COLO668 (cell line): ENCODE measurements around the gene RBM47.
A peak's percentile ranks its signal among the peaks of the same experiment; 100 is the strongest.
"Not testable (repeated sequence)": the region's sequence is repeated elsewhere in the genome, so short reads cannot be mapped to it uniquely, and the experiment has no call there.

Source experiments
- DNase-seq: peaks from one replicate; lab custom pipeline; 2025; ENCODE audit not compliant: unreplicated experiment; lab: John Stamatoyannopoulos, UW

Gene RBM47

DNA sequence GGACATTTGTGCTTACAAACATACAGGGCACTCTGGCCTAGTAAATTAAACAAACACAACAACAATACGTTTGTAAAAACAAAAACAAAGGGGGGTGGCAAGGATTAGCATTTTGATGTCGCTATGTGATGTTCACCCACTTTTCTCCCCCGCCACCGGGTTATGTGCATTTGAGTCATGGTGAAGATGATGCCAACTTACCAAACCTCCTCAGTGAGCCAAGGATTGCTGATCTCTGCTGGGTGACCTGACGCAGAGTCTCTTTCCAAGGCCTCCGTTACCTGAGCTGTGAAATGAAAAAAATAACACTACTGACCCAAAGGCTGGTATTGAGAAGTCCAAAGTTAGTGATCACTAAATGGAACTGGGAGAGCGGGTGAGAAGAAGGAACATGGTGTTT, 85.4 kb downstream of the RBM47 start:
- DNase-seq = no peak

DNA sequence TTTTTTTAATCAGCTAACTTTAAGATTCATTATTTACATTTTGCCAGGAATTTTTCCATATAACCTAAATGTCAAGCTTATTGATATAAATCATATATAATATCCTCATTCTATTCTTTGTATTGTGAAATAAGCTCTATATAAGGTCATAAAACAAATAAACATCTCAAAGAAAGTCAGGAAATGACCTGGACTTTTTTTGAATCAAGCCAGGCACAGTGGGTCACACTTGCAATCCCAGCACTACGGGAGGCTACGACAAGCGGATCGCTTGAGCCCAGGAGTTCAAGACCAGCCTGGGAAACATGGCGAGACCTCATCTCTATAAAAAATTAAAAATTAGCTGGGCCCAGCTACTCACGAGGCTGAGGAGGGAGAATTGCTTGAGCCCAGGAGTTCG, 88.9 kb downstream of the RBM47 start:
- DNase-seq = no peak

DNA sequence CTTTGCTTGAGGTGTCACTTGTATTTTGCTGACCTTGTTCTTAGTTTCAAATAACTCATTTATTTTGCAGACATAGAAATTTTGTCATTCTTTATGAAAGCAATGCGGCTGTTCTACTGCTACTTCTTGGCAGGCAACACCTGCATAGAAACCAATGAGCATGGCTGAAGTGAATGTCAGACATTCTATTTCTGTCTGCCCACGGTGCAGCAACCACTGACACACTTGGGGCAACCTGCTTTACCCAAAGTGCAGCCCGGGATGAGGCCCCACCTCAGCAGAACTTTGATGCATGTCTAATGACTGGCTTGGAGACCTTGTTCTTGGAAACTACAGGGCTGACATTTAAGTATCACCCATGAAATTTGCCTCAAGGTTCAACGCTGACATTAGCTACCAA, 93.6 kb downstream of the RBM47 start:
- DNase-seq = no peak

DNA sequence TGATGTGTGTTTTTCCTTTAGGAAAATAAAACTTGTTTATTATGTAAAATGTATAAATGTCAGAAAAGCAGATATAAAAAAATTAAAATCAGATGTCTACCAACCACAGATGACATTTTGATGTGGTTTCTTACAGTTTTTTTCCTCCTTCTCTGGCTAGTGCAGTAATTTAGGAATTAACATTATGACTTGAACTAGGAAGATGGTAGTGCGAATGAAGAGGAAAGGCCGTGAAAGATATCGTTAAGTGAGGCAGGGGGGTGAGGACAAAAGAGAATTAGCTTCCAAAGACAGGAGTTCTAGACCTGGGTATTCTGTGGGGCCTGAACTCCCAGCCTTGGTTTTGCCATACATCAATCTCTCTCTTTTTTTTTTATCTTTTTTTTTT, 98.0 kb downstream of the RBM47 start:
- DNase-seq = no peak

DNA sequence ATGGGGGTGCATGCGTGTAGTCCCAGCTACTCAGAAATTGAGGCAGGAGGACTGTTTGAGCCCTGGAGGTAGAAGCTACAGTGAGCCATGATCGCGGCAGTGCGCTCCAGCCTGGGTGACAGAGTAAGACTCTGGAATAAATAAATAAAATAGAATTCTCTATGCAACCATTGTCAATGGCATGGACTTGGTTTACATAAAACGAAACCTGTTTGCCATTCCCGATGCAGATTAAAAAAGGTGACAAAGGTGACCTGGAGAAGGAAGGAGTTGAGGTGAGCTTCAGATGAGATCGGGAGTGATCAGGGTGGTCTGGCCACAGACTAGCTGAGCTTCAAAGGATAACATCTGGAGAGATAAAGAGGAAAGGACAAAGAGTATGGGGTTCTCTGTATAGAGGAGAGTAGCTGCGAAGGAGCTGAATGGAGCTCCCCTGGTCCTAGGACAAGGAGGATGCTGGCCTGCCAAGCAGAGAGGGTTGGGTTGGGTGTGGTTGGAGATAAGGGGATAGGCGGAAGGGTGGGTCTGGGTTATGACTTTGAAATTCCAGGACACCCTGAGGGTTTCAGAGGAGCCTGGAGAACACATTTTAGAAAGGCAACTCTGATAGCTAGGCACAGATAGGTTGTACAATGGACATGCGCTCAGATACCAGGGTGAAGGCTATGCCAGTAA, 98.6 kb downstream of the RBM47 start:
- DNase-seq = no peak

DNA sequence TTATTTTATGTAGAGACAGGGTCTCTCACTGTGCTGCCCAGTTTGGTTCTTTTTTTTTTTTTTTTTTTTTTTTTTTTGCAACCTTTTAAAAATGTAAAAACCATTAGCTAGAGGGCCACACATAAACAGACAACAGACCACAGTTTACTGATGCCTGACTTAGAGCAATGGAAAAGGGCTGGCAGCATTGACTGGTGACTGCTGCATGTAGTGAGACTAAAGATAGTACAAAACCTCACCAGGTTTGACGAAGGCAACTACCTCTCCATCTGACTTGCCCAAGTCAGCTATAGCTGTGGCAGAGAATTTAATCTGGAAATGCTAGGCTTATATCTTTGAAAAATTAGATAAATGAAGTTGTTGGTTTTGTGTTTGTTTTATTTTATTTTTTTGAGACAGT, 102.9 kb downstream of the RBM47 start:
- DNase-seq = no peak

DNA sequence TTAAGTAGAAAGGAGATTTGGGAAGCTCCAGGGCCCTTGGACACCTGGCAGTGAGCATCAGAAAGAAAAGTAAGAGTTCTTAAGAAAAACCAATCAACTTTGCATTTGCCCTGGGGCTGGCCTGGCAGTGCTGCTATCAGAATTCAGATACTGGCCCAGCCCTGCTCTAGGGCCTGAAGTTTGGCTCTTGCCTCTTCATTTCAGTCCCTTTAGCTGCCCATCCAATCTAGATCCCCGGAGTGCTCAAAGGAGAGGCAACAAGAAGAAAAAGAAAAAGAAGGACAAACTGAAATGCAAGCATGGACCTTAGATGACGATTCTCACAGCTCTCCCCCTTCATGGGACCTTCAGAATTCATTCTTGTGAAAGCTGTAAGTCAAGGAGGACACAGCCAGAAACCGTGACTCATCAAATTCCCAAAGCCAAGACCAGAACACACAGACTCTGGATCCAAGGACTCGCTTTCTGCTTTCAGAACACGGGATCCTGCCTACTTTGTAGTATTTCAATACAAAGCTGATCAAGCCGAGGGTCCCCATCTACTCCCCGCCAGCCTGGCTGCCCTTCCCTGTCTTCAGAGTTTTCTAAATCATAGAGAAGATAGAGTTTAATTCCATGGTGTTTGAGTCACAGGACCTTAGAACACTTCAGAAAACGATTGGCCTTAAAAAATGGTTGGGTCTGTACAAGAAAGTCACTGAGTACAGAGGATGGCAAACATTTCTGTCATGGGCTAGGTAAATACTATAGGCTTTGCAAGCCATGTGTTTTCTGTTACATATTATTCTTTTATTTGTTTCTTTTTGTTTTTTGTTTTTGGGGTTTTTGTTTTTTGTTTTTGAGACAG, 103.7 kb downstream of the RBM47 start:
- no peak for DNase-seq

DNA sequence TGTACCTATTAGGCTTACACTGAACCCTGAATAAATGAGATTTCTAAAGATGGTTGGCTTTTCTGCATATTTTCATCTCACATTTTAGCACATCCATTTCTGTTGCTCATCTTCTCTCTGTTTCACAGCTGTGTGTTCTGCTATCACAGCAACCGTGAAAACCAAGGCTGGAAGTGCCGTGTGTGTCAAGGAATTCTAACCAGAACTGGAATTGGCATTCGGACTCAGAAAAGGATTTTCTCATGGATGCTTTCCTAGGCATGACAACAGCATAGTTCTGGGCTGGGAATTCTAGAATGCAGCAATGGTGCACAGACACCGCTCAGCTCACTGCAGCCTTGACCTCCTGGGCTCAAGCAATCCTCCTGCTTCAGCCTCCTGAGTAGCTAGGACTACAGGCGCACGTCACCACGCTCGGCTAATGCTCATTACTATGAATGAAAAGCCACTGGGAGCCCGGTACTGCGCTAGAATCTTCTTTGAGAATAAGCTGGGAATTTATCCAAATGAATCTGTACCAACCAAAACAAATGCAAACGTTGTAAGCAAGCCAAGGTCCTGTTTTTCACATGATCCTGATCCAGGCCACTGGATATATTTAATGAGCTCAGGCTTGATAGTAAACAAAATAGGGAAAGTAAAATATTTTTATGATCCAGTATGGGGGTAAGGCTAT, 105.2 kb downstream of the RBM47 start:
- DNase-seq = no peak

DNA sequence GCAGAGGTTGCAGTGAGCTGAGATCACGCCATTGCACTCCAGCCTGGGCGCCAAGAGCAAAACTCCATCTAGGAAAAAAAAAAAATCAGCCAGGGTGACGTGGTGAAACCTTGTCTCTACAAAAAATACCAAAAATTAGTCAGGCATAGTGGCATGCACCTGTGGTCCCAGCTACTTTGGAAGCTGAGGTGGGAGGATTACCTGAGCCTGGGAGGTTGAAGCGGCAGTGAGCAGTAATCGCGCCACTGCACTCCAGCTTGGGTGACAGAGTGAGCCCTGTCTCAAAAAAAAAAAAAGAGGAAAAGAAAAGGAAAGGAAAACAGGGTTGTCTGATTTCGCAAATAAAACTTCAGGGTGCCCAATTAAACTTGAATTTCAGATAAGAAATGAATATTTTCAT, 106.1 kb downstream of the RBM47 start:
- no peak for DNase-seq

DNA sequence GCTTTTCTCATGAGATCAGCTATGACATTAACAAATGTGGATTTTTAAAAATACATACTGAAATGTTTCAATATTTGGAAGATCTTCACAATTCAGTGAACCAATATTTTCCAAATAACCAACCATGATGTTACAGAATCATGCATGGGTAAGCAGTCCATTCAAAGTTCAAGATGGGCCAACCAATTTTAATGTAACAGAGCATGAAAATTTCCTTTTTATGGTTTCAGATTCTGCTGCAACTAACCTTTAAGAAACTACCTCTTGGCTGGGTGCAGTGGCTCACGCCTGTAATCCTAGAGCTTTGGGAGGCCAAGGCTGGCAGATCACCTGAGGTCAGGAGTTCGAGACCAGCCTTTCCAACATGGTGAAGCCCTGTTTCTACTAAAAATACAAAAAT, 107.7 kb downstream of the RBM47 start:
- DNase-seq = no peak

DNA sequence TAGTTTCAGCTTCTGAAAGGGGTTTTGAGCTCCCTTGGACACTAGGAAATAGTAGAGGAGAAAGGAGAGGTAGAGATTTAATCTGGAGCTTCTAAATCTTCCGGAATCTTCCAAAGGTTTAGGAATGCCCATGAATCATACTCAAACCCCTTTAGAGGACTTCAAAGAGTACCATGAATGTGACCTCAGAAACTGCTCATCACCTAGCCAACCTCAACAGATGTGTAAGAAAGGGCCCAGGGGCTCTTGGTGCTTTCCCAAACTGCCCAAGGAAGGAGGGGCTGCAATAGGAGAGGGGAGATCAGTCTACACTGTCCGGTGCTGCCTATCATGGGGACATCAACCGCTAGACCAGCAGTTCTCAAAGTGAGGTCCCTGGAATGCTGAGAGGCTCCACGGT, 109.1 kb downstream of the RBM47 start:
- DNase-seq = no peak

DNA sequence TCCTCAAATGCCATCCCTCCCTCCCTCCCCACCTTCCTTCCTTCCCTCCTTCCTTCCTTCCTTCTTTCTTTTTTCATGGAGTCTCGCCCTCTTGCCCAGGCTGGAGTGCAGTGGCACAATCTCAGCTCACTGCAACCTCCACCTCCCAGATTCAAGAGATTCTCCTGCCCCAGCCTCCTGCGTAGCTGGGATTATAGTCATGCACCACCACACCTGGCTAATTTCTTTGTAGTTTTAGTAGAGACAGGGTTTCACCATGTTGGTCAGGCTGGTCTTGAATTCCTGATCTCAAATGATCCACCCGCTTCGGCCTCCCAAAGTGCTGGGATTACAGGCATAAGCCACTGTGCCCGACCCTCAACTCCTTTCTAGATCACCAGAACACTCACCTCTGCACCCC, 112.6 kb downstream of the RBM47 start:
- DNase-seq = not testable (repeated sequence)

DNA sequence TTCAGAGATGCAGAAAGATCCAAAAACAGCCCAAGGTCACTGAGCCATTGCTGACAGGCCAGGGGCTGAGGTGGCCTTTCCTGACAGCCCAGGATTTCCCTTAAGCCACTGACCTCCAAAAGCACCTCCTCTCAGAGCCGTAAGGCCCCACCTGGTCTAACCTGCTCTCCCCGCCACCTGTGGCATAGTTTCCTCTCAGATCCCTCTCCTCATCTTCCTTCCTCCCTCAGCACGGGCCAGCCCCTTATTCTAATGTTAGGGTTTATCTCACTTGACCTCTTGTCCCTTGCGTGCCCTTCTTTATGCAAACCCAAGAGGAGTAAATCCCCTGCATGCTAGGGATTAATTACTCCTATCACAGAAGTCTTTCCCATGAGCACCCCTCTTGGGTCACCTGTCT, 113.0 kb downstream of the RBM47 start:
- no peak for DNase-seq

DNA sequence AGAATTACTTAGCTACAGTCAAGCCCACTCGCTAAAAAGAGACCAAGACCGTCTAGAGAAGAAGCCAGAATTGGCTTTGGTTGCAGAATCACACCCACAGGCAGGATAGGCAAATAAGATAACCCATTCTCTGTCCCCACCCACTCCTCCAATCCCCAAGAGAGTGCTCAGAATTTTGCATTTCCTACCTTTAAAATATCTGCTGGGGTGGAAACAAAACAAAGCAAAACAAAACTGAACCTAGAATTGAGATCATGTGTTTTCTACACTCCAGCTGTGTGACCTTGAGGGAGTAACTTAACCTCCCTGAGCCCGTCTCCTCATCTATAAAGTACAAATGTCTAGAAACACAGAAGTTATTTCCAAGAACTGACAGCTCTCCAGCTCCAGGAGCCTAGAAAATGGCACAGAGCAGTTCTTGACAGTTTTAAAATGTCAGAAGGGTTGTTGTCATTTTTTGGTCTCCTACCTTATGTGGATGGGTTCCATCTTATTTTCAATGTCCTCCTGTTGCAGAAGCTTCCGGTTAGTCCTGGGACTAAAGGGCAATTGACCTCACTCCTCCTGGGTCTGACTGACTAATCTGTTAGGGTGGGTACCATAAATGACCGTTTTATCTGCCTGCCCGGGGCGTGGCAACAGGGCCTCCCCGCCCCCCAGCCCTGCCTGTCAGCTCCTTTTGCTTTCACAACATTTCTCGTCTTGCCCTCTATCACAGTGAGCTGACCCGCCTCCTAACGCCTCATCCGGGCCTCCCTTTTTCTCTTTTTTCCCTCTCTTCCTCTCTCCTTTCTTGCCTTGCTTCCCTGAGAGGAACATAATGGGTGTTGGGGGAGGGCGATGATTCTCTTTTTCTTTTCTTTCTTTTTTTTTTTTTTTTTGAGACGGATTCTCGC, 114.0 kb downstream of the RBM47 start:
- no peak for DNase-seq

DNA sequence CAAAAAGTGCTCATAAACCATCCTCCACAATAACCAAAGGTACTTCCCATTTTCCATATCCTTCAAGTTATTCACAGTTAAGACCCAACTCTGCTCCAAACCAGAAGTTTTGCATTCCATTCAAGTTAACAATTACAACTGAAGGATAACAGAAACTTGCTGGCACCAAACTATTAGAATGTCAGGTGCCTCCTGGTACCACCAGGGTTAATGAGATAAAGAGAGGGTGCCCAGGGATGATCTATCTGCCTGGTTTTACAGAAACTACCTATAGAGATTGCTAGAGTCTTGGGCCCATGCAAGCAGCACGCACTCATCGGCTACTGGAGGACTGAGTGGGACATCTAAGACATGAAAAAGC, 114.6 kb downstream of the RBM47 start:
- DNase-seq = no peak

DNA sequence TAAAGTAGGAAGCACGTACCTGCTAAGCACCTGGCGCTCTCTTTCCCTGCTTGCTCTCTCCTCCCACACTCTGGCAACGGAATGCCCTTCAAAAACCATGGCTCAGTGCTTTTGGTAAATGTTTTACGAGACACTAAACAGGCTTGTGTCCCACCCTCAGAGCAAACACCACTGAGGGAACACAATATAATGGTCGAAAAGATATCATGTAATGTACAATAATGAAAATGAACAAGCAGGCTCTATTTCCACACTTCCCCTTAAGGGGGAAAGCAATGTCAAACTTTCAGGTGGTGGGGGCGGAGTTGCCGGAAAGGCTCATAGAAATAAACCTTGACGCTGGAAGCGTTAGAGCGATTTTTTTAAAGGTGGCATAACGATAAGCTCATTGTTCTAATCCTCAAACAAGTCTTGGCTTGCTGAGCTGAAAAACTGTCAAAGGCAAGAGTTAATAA, 115.1 kb downstream of the RBM47 start:
- DNase-seq = peak; percentile 81

DNA sequence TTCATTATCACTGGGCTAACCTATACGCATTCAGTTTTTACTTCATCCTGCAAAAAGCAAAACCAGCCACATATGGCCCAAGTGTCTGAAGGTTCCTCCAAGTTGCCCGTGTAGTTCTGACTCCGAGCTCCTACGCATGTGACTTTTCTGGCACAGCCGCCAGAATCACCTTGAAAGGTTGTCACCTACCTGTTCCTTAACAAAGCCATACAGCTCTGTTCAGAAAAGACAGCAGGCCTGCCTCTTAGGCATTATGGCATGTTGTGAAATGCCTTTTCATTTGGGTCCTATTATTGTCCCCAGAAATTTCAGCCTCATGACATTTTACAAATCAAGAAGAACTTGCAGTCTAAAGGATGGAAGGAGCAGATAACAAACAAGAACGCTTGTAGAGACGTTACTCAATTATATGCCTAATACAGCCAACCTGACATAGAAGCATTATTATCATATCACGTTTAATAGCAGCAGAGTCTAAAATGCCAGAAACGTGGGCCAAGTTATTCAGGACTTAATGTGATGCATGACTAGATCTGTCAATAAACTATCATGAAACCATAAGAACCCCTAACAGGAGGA, 118.5 kb downstream of the RBM47 start:
- DNase-seq = no peak

DNA sequence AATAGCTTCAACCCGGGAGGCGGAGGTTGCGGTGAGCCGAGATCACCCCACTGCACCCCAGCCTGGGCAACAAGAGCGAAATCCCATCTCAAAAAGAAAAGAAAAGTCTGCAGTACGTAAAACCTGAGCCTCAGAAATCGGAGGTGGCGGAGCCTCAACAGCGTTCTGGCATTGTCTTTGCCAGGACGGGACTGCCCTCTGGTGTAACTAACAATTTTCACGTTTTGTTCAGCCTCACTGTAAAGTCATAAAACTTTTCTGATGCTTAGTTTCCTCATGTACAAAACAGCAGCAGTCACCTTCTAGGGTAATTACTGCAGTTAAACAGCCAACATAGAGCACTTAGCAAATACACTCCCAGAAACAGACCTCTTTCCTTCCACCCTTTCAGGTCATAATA, 121.7 kb downstream of the RBM47 start:
- DNase-seq = peak; percentile 19

DNA sequence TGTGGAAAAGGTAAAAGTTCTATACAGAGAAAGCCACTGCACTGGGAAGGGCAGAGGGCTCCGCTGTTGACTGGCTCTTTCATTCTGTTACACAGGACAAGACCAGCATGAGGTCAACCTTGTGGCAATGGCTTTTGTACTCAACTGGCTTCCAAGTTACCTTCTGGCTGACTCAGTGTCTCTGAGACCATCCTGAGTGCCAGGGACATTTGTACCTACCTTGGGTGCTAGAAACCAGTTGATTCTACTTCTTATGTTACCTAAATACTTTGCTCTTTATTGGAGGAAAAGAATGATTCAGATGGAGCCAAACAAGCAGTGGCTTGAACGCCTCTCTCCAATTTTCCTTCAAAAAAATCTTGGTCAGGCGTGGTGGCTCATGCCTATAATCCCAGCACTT, 123.2 kb downstream of the RBM47 start:
- DNase-seq = no peak

DNA sequence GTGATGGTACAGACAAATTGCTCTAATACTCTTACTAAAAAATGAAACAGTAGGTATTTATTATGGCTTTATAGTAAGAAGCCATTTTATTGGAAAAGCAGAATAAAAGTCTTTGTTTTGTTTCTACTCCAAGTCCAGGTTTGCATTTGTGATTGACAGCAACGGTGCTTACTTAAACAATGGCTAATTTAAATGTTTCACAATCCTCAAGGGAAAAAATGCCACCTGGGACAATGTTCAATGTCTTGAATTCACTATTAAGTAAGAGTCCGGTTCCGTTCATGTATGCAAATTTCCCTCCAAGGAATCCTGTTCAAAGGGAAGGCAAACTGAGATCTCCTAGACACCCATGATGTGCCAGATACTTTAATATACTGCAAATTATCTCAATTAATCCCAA, 123.6 kb downstream of the RBM47 start:
- no peak for DNase-seq

DNA sequence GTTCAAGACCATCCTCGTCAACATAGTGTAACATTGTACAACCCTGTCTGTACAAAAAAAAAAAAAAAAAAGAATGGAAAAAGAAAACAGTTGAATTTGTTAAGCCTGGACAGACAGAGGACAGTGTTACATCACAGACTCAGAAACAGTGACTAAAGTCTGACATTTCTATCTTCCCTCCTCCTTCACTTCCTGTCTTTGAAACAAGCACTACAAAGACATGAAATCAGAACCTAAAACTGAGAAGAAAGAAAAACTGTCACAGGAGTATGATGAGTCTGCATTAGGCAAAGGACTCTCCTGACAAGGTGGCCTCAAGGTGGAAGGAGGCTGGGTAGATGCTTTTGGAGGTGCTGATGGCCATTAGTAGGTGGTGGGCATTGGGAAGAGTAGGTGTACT, 126.7 kb downstream of the RBM47 start:
- DNase-seq = no peak
